GM18507 (cell line): ENCODE data around the gene FXR2.
A peak's percentile ranks its signal among the peaks of the same experiment; 100 is the strongest.
"Not testable (repeated sequence)": the region's sequence is repeated elsewhere in the genome, so short reads cannot be mapped to it uniquely, and the experiment has no call there.

Source experiments
- DNase-seq: peaks from one replicate; pipeline ENCODE4 v3.0.0; 2011; ENCODE audit warnings: low read depth; ENCODE audit not compliant: insufficient read length; ENCODE audit errors: extremely low spot score
- FAIRE-seq: peaks from 2 replicates; lab custom pipeline; 2011; peaks lifted over from hg19 to GRCh38; lab: Jason Lieb, UNC

The FXR2 gene

GRCh38 chr17:7631398-7632380 is 17.0 kb upstream of the FXR2 start:
- DNase-seq = no peak
- no peak for FAIRE-seq

GRCh38 chr17:7629939-7630571 is 15.4 kb upstream of the FXR2 start, which contains the start of gene SHBG:
SHBG (plus strand) TSS chr17:7630135; CDS start chr17:7630173, 38 bp downstream.
- FAIRE-seq (no peak), DNase-seq (no peak)

- DNase-seq (peak; percentile 97), FAIRE-seq (peak; percentile 99)
Measured at GRCh38 chr17:7627250-7628121, 12.8 kb upstream of the FXR2 start, which contains the start of gene SAT2. SAT2 (minus strand) TSS chr17:7627821; CDS start chr17:7627635, 186 bp downstream.

DNA sequence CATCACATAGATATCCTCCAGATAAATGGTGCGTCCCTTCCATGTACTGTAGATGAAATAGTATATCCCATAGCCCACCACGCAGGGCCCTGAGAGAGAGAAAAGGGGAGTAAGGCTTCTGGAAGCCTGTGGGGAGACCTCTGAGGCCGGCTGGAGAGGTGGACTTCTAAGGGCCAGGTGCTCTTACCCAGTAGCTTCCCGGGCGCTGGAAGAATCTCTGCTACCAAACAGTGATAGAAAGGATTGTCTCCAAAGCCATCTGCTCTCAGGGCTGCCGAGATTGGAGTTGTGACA is 12.2 kb upstream of the FXR2 start:
- DNase-seq (no peak), FAIRE-seq (no peak)

- FAIRE-seq (no peak), DNase-seq (no peak)
Measured at GRCh38 chr17:7626307-7626706, 11.6 kb upstream of the FXR2 start.

GRCh38 chr17:7625749-7626148 is 11.1 kb upstream of the FXR2 start:
- not testable (repeated sequence) for FAIRE-seq, DNase-seq

DNA sequence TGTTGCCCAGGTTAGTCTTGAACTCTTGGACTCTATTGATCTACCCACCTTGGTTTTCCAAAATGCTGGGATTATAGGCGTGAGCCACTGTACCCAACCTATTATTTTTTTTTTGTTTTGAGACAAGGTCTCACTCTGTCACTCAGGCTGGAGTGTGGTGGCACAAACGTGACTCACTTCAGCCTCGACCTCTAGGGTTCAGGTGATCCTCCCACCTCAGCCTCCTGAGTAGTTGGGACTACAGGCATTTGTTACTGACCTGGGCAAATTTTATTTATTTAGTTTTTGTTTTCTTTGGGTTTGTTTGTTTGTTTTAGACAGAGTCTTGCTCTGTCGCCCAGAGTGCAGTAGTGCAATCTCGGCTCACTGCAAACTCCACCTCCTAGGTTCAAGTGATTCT is 9.0 kb upstream of the FXR2 start:
- DNase-seq (no peak), FAIRE-seq (no peak)

DNA sequence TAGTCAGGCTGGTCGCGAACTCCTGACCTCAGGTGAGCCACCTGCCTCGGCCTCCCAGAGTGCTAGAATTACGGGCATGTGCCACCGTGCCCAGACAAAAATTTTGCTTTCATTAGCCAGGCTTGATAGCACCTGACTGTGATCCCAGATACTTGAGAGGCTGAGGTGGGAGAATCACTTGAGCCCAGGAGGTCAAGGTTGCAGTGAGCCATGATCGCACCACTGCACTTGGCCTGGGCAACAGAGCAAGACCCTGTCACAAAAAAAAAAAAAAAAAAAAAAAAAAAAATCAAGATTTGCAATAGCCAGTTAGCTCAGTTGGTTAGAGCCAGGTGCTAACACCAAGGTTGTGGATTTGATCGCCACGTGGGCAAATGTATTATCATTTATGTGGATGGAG is 6.1 kb upstream of the FXR2 start:
- FAIRE-seq (no peak), DNase-seq (no peak)

DNA sequence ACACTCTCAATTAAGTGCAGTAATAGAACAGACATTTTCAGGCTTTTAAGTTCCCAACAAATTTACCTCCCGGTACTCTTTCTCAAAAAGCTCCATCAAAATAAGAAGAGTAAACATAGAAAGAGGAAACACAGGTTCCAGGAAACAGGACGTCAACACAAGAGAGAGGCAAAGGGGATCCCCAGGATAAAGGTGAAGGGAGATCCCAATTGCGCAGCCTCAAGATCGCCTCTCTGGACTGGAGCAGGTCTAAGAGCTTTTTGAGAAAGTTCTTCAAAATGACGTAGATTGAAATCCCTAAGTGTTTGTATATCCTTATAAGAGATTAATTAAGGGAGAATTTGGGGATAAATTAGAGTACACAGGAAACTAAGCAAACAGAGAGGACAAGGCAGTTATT is 3.9 kb upstream of the FXR2 start:
- DNase-seq = no peak
- FAIRE-seq = no peak

GRCh38 chr17:7615265-7615747 is 609 bp upstream of the FXR2 start:
- FAIRE-seq = no peak
- DNase-seq = no peak

DNA sequence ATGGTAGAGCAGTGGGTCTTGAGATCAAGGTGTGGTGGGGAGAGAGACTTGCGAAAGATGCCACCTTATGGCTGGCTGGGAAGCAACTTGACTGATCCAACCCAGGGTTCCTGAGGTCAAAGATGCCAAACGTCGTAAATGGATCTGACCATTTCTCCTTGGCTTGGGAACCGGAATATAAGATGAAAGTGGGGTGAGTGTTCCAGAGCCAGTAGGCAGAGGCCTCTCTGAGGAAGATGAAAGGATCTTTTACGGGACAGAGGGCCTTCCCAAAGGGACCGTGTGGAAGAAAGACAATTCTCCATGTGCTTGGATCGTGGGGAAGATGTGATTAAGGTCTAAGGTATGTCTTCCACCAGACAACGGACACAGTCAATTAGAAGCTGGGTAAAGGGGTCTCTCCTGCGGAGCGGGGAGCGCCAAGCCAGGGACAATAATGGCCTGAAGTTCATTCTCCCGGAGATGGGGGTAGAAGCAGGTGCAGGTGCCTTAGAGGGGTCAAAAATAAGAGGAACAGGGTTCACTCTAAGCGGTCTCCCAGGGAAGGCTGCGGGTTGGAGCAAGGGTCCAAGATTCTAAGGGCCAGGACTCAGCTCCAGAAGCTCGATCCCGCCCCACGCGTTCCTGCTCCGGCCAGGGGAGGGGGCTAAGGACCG is 800 bp downstream of the FXR2 start:
- no peak for DNase-seq
- no peak for FAIRE-seq

GRCh38 chr17:7612294-7612640 is 2.4 kb downstream of the FXR2 start:
- DNase-seq (no peak), FAIRE-seq (no peak)

GRCh38 chr17:7611635-7612293 is 2.9 kb downstream of the FXR2 start:
- DNase-seq (no peak), FAIRE-seq (no peak)

DNA sequence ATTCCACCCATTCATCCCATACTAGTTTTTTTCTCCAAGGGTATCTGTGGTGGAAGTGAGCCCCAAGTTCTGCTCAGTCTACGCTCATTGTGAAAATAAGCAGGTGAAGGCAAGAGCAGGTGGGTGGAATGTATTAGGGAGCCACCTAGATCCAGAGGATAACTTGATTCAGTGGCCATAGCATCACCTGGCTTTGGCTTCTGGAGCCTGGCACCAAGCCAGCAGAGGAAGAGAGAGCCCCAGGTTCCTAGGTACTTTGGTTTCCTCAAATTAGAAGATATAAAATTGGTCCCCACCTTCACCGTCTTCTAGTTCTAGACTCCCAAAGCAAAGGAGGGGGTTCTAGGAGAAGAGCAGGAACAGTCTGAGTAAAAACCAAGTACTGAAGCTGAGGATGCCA is 4.1 kb downstream of the FXR2 start:
- FAIRE-seq (no peak), DNase-seq (no peak)

GRCh38 chr17:7606280-7606679 is 8.4 kb downstream of the FXR2 start:
- DNase-seq (no peak), FAIRE-seq (no peak)

- not testable (repeated sequence) for DNase-seq, FAIRE-seq
Measured at GRCh38 chr17:7597561-7597960, 17.1 kb downstream of the FXR2 start.

GRCh38 chr17:7593296-7593695 is 21.4 kb downstream of the FXR2 start:
- DNase-seq (no peak), FAIRE-seq (no peak)

GRCh38 chr17:7592422-7593021 is 22.2 kb downstream of the FXR2 start:
- FAIRE-seq (no peak), DNase-seq (no peak)
